Spleen (tissue), 7 donors: ENCODE results near the gene MID1.

ENCODE experiments used
- CTCF ChIP-seq, 11 experiments: fragments of 200-600 bp in 7 of 11; fragments of 450-650 bp in 4 of 11; sonication (generic) in 4 of 11; IDR thresholded peaks in 8 of 11; conservative IDR thresholded peaks in 3 of 11; 1 replicate in 7 of 11; 2 replicates in 4 of 11; pipeline versions ENCODE4 v1.4.0 to v1.8.0; 2016 to 2021; ENCODE audit warnings: antibody characterized with exemption in 11 of 11, inconsistent platforms in 4 of 11, mild to moderate bottlenecking in 1 of 11
- POLR2AphosphoS5 ChIP-seq, 3 donors: sonication (generic); formaldehyde crosslinking; IDR thresholded peaks; one replicate each; pipeline ENCODE4 v1.5.1; 2017; ENCODE audit warnings: antibody characterized with exemption in 3 of 3
- donor health status: DM: no; HTN: no; CAD: no; lungs with moderate emphysema.
- donor health status: DM: no; HTN: no; CAD: no.
- donor health status: DM: no; HTN: no; CAD: no.

- TF ChIP-seq CTCF (IDR thresholded peaks at IDR 0.05 in 8 of 11, conservative IDR thresholded peaks at IDR 0.05 in 3 of 11) (no peak), POLR2AphosphoS5 (IDR thresholded peaks at IDR 0.05) (no peak)
Measured at GRCh38 chrX:10570601-10571000, 49.8 kb downstream of the MID1 start.
